GM21737 (cell line): ENCODE measurements around the gene DEXI.

Source experiments
- ATAC-seq: cut with Tn5 transposase; IDR thresholded peaks from one replicate; pipeline ENCODE4 v1.9.1; 2021; ENCODE audit warnings: mild to moderate bottlenecking, moderate library complexity; ENCODE audit not compliant: unreplicated experiment

Gene DEXI

DNA sequence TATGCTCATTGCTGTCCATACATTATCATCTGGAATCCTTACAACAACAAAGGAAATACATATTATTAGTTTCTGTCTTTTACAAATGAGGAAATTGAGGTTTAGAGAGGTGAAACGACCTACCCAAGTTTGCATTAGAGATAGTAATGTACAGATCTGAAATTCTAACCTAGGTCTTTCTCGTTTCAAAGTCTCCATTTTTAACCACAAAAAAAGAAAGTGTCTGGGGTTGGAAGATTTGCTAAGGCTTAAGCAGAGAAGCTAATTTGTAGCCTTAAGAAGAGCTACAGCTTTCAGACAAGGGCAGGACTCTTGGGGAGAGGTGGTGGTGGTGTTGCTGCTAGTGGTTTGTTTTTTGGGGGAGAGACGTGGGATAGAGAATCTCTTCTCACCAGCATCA lies 46.1 kb downstream of the DEXI start:
- no peak for ATAC-seq

DNA sequence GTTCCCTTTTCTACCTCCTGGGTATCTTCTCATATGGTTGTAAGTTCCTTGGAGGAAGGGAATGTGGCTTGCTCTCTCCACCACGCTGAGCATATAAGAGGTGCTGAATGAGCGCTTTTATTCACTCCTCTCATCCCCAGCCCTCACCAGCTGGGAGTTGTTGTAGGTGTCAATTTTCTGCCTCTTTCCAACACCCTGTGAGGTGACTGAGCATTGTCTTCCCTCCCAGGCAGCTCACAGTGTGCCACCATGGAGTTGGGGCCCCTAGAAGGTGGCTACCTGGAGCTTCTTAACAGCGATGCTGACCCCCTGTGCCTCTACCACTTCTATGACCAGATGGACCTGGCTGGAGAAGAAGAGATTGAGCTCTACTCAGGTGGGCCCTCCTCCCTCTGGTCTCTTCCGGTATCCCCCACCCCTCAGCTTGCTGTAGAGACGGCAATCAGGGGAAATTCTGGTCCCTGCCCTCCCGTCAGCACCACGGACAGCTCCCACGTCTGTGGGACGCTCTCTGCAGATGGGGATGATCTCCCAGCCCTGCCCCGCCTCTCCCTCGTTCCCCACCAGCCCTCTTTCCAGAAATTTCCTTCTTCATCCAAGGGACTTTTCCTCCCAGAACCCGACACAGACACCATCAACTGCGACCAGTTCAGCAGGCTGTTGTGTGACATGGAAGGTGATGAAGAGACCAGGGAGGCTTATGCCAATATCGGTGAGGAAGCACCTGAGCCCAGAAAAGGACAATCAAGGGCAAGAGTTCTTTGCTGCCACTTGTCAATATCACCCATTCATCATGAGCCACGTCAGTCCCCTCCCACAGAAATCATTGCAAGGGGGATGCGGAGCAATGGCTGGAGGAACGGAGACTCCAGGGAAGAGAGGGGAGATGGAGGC lies 47.0 kb downstream of the DEXI start:
- ATAC-seq = no peak

DNA sequence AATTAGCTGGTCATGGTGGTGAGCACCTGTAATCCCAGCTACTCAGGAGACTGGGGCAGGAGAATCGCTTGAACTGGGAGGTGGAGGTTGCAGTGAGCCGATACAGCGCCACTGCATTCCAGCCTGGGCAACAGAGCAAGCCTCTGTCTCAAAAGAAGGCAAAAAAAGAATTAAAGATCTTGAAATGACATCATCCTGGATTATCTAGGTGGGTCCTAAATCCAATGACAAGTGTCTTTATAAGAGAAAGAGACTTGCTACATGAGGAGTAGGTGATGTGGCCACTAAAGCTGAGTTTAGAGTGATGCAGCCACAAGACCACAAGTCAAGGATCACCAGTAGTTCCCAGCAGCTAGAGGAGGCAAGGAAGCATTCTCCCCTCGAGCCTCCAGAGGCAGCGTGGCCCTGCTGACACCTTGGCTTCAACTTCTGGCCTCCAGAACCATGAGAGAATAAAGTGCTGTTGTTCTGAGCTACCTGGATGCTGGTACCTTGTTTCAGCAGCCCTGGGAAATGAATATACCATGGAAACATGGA lies 49.4 kb downstream of the DEXI start:
- no peak for ATAC-seq

DNA sequence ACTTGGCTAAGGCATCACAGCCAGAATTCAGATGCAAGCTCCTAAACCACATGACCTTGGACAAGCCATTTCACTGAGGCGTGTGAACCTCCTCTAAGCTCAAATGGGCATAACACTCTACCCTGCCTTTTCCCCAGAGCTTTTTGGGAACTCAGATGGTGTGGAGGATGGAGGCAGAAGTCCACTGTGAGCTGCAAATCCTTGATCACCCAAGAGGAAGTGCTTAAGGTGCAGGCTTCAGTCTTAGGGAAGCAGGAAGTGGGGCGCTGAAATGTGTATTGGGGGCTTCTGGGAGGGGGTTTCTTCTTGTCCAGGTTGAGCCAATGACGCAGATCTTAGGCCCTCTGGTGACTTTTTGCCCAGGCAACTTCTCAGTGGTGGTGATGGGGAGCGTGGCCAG lies 52.4 kb downstream of the DEXI start:
- no peak for ATAC-seq

DNA sequence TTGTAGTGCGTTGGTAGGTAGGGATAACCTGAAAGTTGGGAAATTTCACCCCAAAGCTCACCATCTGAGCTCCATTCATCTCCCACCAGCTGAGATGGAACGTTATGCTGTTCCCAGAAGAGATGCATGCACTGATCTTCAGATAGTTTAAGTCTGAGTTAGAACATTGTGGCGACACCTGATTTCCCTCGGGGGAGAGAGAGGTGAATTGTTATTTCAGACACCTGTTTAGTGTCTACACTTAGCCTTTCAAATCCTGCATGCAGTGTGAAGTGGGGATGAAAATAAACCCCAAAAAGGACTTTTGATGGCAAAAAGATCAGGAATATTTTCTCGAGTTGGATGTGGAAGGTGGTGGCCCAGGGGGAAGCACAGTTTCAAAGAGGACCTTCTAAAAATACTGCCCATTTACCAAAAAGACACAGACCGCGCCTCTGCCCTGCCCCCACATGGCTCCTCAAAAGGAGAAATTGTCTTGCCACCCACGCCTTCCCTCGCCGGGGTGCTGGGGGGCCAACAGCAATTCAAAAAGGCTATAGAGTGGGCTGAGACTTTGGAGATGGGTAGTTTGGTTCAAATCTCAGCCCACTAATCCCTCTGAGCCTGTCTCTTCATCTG lies 53.8 kb downstream of the DEXI start:
- ATAC-seq = no peak

DNA sequence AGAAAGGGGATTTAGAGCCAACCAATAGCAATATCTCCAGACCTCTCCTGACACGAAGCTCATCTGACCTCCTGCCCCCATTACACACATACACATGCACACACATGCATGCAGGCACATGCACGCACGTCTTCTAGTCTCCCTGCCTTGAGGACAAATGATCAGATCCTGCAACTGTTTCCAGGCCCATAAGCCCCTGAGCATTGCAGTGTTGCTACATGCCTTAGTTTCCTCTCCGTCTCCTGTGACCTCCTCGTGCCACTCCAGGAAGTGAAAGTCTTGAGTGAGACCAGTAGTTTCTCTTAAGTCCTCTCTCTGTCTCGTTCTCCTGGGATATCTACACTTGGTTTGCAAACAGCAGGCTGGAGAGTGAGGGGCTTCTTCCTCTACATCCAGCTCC lies 57.0 kb downstream of the DEXI start:
- ATAC-seq = no peak

DNA sequence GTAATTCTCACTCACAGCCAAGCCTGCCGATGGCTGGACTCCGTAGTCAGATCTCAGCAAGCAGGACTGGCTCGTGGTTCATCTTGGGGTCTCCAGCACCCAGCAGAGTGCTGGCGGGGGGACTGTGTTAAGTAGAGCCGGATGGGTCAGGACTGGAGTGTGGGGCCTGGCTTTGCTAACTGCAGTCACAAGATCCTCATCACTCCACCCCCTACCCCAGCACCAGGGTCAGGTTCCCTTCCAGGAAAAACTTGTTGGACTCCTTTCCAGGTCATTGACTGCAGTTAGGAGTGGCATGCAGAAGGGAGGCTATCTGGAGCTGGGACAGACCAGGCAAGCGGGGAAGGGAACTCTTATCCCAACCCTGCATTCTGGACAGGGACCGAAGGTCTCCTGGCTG lies 59.3 kb downstream of the DEXI start:
- no peak for ATAC-seq

DNA sequence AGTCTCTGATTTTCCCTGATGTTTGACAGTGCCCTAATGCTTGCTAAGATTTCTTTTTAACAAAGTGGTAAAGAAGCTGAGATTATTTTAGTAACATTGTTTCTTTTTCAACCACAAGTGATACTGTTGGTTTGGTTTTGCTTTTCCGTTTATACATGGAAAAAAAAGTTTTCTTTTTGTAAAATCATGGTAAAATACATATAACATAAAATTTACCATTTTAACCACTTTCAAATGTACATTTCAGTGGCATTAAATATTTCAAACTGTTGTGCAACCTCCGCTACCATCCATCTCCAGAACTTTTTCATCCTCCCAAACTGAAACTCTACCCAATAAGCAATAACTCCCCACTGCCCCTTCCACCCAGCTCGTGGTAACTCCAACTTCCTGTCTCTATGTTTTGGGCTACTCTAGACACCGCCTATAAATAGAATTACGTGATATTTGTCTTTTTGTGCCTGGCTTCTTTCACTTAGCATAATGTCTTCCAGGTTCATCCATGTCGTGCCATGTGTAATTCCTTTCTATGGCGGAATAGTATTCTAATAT lies 60.7 kb downstream of the DEXI start:
- no peak for ATAC-seq

DNA sequence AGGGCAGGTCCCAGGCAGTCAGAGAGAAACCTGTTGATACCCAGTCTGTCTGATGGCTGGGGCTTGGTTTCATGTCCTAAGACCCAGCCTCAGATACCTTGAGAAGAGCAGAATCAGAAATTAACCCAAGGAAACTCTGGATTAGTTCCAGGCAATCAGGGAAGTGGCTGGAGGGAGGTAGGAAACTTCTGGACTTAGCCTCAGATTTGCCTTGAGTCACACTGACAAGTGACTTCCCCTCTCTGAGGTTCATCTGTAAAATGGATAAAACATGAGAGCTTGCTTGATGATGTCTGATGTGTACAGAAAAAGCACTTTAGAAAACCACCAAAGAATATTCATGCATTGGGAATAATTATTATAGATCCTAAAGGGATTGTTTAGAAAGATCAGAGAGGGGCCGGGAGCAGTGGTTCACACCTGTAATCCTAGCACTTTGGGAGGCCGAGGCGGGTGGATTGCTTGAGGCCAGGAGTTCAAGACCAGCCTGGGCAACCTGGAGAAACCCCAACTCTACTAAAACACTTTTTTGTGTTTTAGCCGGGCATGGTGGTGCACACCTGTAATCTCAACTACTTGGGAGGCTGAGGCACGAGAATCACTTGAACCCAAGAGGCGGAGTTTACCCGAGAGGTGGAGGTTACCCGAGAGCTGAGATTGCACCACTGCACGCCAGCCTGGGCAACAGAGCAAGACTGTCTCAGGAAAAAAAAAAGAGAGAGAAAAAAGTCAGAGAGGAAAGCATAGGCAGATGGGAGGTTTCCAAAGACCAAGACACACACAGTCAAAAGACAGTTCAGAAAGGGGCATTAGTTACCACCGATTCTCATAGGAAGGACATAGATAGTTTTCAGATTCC lies 61.4 kb downstream of the DEXI start:
- ATAC-seq = no peak

DNA sequence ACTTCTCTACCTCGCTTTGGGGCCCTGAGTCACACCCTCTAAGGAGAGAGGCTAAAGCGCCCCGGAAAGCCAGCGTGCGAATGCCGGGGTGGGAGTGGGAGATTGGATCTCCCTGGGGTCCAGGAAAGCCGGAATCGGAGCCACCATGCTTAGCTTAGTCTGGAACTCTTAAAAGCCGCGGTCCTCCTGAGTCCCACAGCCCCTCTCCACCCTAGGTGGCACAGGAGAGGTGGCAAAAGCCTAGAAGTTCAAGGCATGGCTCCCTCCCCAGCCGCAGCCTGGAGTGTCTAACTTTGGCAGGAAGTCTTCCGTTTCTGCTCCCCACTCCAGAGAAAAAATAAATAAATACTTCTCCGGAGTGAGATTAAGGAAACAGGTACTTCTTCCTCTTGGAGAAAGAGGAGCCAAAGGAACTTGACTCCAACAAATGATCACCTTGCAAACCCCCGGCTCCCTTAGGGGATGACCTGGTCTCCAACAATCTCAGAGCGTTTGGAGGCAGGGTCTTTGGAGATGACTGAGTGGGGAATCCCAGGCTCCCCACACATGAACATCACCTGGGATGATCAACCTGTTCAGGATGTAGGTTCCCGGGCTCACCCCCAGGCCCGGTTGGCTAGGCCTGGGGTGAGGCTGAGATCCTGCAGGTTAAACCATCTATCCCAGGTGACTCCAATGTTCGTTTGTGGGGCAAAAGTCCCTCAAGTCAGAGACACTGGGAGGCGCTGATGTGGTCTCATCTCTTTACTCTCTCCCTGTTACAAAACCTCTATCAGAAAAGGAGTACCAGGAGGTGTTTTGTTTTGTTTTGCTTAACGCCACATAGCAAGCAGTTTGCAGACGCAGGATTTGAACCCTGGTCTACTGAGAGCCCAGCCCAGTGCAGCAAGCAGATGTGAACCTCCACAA lies 62.3 kb downstream of the DEXI start:
- ATAC-seq = no peak
